Measurements from ENCODE around the gene DNASE1L3.
"Not testable (repeated sequence)": the region's sequence is repeated elsewhere in the genome, so short reads cannot be mapped to it uniquely, and the experiment has no call there.

Gene DNASE1L3

DNA sequence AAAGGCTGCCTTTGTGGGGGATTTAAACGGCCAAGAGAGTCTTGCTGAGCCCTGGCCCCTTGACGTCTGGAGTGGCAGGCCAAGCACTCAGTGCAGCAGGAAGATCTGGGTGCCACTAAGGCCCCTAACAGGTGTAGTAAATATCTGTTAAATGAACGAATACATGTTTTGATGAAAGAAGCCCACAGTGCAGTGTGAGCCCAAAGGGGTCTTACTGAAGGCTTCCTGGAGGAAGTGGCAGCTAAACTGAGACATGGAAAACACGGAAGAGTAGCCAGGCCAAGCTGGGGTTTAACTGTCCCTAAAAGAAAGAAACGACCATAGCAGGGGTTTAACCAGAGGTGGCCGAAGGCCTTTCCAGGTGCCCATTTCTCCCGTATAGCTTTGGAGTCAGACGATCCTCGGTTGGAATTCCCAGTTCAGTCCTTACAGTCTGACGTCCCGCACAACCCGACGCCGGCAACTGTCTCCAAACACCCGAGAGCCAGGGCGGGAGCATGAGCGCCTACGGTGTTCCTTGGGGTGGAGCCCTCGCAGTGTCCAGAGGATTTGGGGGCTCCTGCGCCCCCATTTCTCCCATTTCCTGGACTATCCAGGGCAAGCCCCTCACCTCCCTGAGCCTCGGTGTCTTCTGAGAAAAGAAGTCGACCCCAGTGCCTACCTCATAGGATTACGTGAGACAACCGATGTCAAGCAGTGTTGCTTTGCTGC, 25.9 kb upstream of the DNASE1L3 start:
- DNase-seq (ENCODE audit: low read depth) = no peak

DNA sequence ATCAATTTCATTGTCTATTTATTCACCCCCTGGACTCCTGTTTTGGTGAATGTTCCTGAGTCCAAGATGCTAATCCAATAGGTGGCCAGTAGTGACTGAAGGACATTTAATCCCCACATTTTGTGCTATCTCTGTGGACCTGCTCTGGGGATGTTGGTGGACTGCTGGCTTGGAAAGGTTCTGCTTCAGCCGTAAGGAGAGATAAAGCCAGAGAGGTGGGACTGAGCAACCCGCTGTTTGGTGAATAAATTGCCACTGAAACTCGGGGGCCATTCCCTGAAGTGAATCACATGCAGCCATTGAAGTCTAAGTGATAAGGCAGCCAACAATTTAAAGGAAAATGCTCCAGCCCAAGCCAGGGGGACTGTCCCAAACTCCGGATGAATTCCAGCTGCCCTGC, 25.2 kb upstream of the DNASE1L3 start:
- no peak for DNase-seq (ENCODE audit: low read depth)

DNA sequence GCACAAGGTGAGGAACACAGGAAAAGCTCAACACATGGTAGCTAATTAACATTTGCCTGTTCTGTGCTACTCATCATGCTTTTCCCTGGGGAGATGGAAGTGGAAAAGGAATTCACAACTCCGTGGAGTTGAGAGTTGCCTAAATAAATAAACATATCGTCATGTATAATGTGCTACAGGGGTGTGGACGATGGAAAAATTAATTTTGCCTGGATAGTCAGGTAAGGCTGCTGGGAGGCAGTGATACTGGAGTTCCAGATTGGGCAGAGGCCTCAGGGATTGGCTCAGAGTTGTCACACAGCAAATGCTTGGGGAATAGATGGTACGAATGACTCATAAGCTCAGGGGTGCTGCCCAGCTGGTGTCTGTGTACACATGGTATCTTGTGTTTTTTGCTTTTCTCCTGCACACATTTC, 23.8 kb upstream of the DNASE1L3 start:
- DNase-seq (ENCODE audit: low read depth) = no peak

DNA sequence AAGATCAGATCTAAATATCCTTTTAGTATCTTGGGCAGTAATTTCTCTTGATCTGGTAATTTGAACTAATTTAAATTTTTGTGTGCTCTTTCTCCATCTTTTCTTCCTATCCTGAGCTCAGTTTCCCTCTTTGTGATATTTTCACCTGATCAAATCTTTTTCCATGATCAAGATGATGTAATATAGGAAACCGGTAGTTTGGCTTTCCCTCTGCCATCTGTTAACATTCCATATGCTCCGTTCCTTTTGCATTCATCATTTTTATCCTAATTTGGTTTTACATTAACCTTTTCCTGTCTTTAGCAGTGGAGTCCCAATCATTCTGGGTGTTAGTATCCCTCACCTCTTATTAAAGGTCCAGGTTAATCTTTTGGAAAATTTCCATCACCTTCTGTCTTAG, 20.9 kb upstream of the DNASE1L3 start:
- no peak for DNase-seq (ENCODE audit: low read depth)

DNA sequence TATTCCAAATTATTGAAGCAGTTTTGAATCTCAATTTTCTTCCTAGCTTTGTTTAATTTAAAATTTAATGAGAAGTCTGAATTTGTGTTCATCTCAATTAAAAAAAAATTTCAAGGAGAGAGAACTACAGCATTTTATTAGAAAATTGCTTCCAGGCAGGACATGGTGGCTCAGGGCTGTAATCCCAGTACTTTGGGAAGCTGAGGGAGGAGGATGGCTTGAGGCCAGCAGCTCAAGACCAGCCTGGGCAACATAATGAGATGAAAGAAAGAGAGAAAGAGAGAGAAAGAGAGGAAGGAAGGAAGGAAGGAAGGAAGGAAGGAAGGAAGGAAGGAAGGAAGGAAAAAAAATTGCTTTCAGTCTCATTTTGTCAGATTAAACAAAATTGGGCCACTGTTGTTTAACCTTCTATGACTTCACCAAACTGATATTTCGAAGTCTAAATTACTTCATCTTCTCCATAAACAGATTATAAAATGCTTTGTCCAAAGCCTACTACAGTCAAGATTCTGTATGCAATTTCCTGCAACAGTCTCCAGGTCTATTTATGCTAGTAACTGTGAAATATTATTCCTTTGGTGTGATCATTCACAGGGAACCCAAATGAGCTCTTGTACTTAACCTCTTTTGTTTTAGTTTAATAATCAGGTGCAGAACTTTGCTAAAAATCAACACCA, 20.2 kb upstream of the DNASE1L3 start:
- DNase-seq (ENCODE audit: low read depth) = no peak

DNA sequence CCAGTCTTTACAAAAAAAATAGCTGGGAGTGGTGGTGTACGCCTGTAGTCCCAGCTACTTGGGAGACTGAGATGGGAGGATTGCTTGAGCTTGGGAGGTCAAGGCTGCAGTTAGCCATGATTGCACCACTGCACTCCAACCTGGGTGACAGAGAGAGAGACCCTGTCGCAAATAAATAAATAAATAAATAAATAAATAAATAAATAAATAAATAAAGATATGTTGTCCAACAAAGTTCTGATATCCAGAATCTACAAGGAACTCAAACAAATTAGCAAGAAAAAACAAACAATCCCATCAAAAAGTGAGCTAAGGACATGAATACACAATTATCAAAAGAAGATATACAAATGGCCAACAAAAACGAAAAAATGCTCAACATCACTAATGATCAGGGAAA, 17.2 kb upstream of the DNASE1L3 start:
- not testable (repeated sequence) for DNase-seq (ENCODE audit: low read depth)

DNA sequence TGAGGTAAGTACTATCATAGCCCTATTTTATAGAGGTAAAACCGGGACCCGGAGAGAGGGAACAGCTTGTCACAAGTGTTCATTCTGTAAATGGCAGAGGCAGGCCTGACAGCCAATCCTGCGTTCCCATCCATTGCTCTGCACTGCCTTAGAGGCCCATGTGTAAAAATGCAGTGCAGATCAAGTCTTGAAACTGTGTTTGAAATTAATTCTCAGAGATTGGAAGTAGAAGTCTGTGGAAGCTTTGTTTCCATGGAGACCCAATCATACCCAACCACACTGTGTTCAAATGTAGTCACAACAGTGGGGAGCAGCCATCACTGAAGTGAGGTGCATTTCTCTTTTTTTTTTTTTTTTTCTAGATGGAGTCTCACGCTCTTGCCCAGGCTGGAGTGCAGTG, 13.1 kb upstream of the DNASE1L3 start:
- DNase-seq (ENCODE audit: low read depth) = no peak

DNA sequence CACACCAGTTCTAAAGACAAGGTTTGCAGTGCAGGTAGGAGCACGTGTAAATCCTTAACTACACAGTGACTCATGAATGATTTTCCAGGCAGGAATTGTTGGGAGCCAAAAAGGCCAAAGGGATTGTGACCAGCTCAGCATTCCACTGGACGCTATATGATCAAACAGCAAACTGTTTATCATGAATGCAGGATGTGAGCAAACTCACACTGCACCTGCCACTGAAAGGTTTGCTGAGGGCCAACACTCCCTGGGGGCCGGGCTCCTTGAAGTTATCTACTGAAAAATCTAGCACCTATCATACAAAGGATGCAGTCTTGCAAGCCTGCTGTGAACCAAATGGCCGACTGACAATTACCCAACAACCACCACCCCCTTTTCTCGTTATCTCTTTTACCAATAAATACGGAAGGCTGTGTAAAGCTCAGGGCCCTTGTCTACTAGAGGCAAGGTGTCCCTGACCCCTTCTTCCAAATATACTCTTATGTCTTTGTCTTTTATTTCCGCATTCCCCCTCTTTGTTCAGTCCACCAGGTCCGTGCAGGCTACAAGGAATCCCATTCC, 11.5 kb upstream of the DNASE1L3 start:
- no peak for DNase-seq (ENCODE audit: low read depth)

DNA sequence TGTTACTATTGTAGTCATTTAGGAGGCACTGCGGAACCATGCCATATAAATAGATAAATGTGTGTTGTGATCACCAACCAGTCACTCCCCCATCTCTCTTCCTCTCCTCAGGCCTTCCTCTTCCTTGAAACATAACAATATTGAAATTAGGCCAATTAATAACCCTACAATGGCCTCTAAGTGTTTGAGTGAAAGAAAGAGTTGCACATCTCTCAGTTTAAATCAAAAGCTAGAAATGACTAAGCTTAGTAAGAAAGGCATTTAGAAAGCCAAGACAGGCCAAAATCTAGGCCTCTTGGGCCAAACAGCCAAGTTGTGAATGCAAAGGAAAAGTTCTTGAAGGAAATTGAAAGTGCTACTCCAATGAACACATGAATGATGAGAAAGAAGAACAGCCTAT, 8.1 kb upstream of the DNASE1L3 start:
- no peak for DNase-seq (ENCODE audit: low read depth)

DNA sequence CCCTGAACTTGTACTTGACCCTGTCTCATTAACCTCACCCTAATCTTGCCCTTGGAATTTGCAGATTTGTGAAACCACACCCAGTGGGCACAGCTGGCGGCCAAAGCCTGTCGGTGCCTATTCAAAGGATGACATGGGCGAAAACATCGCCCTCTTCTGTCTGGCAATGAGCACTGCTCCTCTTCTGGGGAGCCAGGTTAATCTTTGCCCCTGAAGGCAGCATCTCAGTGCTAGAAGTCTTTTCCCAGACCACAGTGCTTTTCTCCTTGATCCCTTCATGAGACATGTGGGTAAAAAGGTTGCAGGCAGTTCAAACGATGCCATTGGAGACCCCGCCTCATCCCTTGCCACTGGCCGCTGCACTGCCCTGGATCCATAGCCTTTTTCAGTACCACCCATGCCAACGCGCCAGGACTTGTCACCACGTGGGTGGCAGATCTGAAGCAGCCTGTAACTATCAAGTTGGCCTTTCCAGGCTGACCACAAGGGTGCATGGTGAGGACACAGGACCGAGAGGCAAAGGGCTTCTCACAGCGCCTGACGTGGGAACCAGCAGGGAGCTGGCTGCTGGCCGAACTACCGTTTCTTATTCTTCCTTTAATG, 6.5 kb upstream of the DNASE1L3 start:
- no peak for DNase-seq (ENCODE audit: low read depth)

DNA sequence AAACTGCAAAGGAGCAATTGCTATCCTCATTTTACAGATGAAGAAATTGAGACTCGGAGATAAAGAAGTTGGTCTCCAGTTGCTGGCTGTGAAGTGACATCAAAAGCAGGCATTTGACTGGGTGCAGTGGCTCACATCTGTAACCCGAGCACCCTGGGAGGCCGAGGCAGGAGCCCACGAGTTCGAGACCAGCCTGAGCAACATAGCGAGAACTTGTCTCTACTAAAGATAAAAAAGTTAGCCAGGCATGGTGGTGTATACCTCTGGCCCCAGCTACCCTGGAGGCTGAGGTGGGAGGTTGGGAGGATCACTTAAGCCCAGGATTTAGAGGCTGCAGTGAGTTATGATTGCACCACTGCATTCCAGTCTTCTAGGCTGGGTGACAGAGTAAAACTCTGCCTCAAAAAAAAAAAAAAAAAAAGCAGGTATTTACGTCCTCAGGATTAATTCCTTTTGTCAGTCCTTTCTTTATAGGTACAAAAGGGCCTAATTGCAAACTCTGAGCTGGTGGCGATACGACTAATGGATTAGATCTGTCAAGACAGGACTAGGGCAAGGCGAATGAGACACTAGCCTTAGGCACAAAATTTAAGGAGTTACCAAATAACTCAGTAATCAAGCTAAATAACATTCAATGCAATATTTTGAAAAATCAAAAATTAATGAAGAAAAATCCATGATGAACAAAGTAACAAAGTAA, 5.9 kb upstream of the DNASE1L3 start:
- DNase-seq (ENCODE audit: low read depth) = no peak

DNA sequence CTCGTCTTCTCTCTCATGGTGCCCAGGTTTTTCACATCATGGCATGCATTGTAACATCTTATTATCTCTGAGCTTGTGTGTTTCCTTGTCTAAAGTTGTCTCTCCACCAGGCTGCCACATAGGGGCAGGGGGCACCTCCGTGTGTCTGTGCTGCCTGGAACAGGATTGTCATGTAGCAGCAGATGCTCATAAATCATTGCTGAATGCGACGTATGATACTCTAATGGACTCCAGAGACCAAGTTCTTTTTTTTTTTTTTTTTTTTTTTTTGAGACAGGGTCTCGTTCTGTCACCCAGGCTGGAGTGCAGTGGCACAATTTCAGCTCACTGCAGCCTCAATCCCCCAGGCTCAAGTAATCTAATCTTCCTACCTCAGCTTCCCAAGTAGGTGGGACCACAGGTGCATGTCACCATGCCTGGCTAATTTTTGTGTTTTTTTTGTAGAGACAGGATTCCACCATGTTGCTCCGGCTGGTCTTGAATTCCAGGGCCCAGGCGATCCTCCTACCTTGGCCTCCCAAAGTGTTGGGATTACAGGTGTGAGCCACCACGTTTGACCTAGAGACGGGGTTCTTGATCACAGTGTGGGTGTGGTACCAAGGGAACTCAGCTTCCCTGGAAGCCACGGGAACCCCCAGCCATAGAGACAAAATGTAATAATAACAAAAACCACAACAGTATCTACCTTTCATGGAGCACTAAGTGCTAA, 4.7 kb upstream of the DNASE1L3 start:
- no peak for DNase-seq (ENCODE audit: low read depth)

DNA sequence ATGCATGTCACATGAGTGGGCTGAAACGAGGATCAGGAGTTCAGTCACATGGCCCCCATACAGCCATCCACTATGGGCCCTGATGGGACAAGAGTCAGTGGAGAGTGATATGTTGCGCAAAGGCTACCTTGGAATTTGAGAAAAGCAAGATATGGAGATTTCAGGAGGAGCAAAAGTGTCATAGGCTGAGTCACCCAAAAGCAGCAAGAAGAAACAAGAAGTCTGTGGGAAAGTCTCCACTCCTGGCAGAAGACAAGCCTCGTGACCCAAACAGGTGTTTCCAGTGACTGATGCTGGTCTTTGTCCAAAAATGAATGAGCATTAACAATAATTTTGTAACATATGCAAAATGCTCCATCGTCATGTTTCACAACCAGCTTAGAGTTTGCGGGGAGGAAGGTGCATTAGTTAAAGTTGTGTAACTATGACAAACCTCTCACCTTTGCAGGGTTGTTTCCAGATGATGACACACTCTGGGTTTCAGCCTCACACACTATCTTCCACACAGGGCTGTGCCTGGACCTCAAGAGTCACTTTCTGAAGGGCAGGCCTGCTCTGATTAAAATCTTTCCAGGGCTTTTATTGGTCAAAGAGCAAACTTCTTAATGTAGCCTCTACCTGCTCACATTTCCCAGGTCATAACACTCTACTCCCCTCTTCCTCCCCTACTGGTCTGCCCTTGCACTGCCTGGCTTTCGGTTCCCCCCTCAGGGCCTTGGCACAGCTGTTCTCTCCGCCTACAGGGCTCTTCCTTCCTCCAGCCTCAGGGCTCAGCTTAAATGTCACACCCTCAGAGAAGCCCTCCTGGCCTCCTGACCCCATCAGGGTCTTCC, 3.9 kb upstream of the DNASE1L3 start:
- DNase-seq (ENCODE audit: low read depth) = no peak

DNA sequence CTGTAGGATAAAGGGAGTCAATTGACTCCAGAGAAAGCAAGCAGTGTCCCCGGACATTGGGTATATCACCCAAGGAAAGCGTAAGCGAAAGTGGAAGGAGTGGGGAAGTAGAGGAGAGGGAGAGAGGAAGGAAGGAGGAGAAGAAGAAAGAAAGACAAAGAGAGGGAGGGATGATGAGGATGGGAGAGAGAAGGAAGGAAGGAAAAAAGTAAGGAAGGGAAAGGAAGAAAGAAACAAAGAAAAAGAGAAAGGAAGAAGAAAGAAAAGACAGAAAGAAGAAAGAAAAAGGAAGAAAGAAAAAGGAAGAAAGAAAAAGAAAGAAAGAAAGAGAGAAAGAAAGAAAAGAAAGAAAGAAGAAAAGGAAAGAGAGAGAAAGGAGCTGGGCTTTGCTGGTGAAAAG, 839 bp downstream of the DNASE1L3 start:
- no peak for DNase-seq (ENCODE audit: low read depth)

DNA sequence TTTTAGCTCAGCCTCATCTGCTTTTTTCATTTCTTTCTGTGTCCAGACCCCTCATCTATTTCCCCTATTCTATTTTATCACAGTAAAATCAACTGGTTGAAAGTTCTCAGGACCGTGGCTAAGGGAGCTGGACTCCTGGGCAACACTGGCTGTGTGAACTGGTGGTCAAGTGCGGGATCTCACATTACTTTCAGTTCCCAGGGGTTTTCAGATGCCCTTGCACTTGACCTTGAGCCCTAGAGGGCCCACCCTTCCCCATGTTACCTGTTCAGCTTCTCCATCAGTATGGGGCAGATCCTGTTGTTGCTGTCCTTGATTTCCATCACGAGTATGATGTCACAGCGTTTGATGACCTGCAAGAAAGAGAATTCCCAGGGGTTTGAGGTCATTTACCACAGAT, 2.8 kb downstream of the DNASE1L3 start:
- DNase-seq (ENCODE audit: low read depth) = no peak

DNA sequence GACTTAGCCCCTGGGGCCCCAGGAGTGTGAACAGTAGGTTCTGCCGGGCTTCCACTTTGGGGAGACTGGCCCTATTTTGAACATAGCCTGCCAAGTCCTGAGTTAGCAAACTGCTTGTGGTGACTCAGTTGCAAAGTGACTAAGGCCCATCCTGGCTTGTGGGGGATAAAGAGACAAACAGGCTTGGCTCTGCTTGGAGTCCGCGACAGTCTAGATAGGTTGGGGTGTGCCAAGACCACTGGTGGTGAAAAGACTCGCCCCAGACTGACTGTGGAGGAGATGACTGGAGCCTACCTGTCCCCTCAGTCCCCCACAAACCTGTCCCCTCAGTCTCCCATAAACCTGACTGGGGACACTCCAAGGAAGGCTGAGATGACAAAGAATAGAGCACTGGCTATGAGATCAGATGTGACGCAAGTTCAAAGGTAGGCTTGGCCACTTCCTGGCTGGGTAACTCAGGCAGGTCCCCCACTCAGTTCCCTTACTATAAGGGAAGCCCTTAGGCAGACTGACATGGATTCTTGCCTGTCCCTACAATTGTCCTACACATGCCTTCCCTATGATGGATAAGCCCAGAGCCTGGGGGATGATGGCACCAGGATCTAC, 4.3 kb downstream of the DNASE1L3 start:
- no peak for DNase-seq (ENCODE audit: low read depth)

DNA sequence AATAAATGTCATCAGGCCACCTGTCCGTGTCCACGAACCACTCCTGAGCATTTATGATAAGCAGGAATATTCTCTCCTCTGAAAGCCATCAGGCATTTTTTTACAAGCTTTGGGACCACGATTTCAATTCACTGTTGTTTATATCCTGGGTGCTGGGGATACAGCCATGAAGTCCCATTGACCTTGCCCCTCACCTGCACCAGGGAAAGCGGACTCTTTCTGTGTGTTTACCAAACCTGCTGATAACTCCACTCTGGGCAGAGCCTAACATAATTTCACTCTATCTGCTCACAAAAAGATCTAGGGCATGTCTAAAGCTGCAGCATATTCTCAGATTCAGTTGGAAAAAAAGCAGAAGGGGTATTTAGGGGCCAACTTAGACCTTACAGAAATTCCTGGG, 4.8 kb downstream of the DNASE1L3 start:
- no peak for DNase-seq (ENCODE audit: low read depth)

DNA sequence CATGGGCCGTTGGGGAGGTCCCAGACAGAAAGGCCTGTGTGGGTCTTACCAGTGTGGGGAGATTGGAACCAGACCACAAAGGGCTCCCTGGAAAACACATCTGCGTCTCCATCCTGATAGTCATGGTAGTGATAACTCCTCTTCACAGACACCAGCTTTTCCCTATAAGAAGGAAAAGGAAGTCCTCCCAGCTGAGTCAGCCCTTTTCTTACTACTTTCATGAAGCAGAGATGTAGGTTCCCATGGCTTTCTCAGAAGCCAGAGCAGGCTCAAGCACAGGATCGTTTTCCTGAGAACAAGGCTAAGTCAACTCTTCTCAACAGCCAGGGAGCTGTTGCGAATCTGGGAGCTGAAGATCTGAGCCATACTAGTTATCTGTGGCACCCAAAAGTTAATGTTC, 6.1 kb downstream of the DNASE1L3 start:
- no peak for DNase-seq (ENCODE audit: low read depth)

DNA sequence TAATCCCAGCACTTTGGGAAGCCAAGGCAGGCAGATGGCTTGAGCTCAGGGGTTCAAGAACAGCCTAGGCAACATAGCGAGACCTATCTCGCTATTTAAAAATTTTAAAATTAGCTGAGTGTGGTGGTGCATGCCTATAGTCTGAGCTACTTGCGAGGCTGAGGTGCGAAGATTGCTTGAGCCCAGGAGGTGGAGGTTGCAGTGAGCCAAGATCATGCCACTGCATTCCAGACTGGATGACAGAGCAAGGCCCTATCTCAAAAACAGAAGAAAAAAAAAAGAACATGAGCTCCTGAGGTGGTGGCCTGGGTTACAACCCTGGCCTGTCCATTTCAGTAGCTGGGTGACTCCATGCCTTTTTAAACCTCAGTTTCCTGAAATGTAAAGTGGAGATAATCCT, 7.2 kb downstream of the DNASE1L3 start:
- no peak for DNase-seq (ENCODE audit: low read depth)

DNA sequence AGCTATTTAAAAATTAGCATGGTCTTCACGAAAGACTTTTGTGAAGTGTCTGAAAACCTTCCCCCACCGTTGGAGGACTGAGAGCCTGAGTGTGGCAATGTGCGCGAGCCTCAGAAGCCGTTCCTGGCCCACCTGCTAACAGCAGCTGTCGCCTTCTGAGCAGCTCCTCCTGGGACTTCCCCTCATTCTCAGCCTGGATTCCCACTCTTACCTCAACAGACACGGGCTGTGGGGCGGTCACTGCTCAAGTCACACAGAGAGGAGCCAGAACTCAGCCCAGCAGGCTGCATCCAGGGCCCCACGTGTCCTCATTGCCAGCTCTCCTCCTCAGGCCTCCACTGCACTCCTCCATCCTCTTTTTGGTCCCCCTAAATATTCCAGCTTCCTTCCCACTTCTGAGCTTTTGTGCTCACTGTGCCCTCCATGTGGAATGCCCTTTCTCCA, 7.8 kb downstream of the DNASE1L3 start:
- no peak for DNase-seq (ENCODE audit: low read depth)

DNA sequence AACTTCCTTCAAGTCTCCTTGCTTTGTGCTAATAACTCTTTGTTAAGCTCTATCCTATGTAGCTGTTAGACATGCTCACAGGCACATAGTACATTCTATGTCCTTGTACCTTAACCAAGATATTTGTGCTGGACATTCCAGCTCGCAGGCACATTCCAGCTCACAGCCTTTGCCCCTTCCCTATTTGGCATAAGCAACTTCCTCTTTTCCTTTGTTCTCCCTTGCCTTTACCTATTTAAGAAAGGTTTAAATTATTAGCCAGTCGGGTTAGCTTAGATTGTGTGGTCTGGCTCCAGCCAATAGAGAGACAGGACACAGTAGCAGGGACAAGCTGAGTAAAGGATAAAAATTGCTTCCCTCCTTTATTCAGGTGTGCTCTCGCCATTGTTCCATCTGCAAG, 9.3 kb downstream of the DNASE1L3 start:
- not testable (repeated sequence) for DNase-seq (ENCODE audit: low read depth)
